HEK293 (cell line): Measurements from ENCODE around the gene SCGB3A2.
"Not testable (repeated sequence)": the region's sequence is repeated elsewhere in the genome, so short reads cannot be mapped to it uniquely, and the experiment has no call there.

ENCODE experiments used
- CTCF ChIA-PET: fragments of 350-600 bp; formaldehyde crosslinking; extraction: SDS; loops from one replicate; lab custom pipeline; 2021; ENCODE audit warnings: antibody characterized with exemption; lab: Yijun Ruan, JAX
- POLR2A ChIA-PET: fragments of 300-600 bp; formaldehyde crosslinking; extraction: SDS; loops from one replicate; lab custom pipeline; 2020; ENCODE audit warnings: antibody characterized with exemption, inconsistent platforms; lab: Yijun Ruan, JAX
- H3K27ac ChIP-seq: fragments of 200-500 bp; sonication (Bioruptor generic); 2 replicates; pipeline ENCODE4 v1.5.1; 2014; ENCODE audit warnings: low read depth, low read length, control low read depth, inconsistent platforms; ENCODE audit errors: extremely low read depth
- H3K36me3 ChIP-seq, 2 experiments: fragments of 200-500 bp in 1 of 2; sonication (Bioruptor generic) in 1 of 2; 1 replicate in 1 of 2; 2 replicates in 1 of 2; pipeline ENCODE4 v1.5.1; 2014 to 2017; ENCODE audit warnings: inconsistent platforms in 2 of 2, low read length in 2 of 2; ENCODE audit not compliant: control insufficient read depth in 2 of 2, insufficient read depth in 1 of 2
- H3K4me1 ChIP-seq: fragments of 200-500 bp; sonication (Bioruptor generic); 2 replicates; pipeline ENCODE4 v1.5.1; 2014; ENCODE audit warnings: mild to moderate bottlenecking, low read length, inconsistent platforms; ENCODE audit not compliant: control insufficient read depth, insufficient read depth
- H3K4me3 ChIP-seq: 2 replicates; pipeline ENCODE4 v1.5.1; 2011; ENCODE audit warnings: low read depth, mild to moderate bottlenecking, control low read depth, low read length, moderate library complexity
- H3K9me3 ChIP-seq: fragments of 200-500 bp; sonication (Bioruptor generic); 2 replicates; pipeline ENCODE4 v1.5.1; 2014; ENCODE audit warnings: low read depth, low read length, inconsistent platforms; ENCODE audit not compliant: control insufficient read depth, insufficient read depth
- ATF2 ChIP-seq: fragments of 450-650 bp; formaldehyde crosslinking; IDR thresholded peaks from 2 replicates; pipeline ENCODE4 v1.5.1; 2016; ENCODE audit warnings: missing biosample characterization, missing genetic modification characterization, low read depth
- ELK4 ChIP-seq: IDR thresholded peaks from 2 replicates; pipeline ENCODE4 v1.6.1; 2011; ENCODE audit warnings: mild to moderate bottlenecking, low read depth, low read length, borderline replicate concordance
- INSM2 ChIP-seq: fragments of 450-650 bp; formaldehyde crosslinking; IDR thresholded peaks from 2 replicates; pipeline ENCODE4 v1.5.1; 2016; ENCODE audit warnings: missing biosample characterization, missing genetic modification characterization
- PRDM4 ChIP-seq: fragments of 450-650 bp; formaldehyde crosslinking; IDR thresholded peaks from 2 replicates; pipeline ENCODE4 v1.5.1; 2017; ENCODE audit warnings: missing biosample characterization, missing genetic modification characterization
- ZBTB44 ChIP-seq: fragments of 450-650 bp; IDR thresholded peaks from 2 replicates; pipeline ENCODE4 v1.5.1; 2018; ENCODE audit warnings: missing biosample characterization, mild to moderate bottlenecking, missing genetic modification characterization
- ZEB2 ChIP-seq: fragments of 450-650 bp; formaldehyde crosslinking; IDR thresholded peaks from 2 replicates; pipeline ENCODE4 v1.5.1; 2016; ENCODE audit warnings: missing biosample characterization, missing genetic modification characterization
- ZNF521 ChIP-seq: fragments of 450-650 bp; formaldehyde crosslinking; IDR thresholded peaks from 2 replicates; pipeline ENCODE4 v1.5.1; 2017; ENCODE audit warnings: missing biosample characterization, mild to moderate bottlenecking, missing genetic modification characterization
- ZNF561 ChIP-seq: fragments of 450-650 bp; IDR thresholded peaks from 2 replicates; pipeline ENCODE4 v1.5.1; 2018; ENCODE audit warnings: missing biosample characterization, missing genetic modification characterization, borderline replicate concordance
- ZNF639 ChIP-seq: fragments of 450-650 bp; formaldehyde crosslinking; IDR thresholded peaks from 2 replicates; pipeline ENCODE4 v1.5.1; 2016; ENCODE audit warnings: missing biosample characterization, missing genetic modification characterization
- ZNF658 ChIP-seq: fragments of 450-650 bp; formaldehyde crosslinking; IDR thresholded peaks from 2 replicates; pipeline ENCODE4; 2016; ENCODE audit warnings: missing biosample characterization, missing genetic modification characterization
- ZNF664 ChIP-seq: fragments of 450-650 bp; formaldehyde crosslinking; IDR thresholded peaks from 2 replicates; pipeline ENCODE4 v1.5.1; 2016; ENCODE audit warnings: missing biosample characterization, missing genetic modification characterization
- ZSCAN16 ChIP-seq: fragments of 450-650 bp; formaldehyde crosslinking; IDR thresholded peaks from 2 replicates; pipeline ENCODE4 v1.5.1; 2016; ENCODE audit warnings: missing biosample characterization, missing genetic modification characterization

The SCGB3A2 gene

GRCh38 chr5:147869112-147869511 is 9.4 kb upstream of the SCGB3A2 start:
- Histone ChIP-seq H3K27ac (no peak overlapping the region), H3K9me3 (no peaks in the 10 kb centered on the region), H3K4me3 (no peak overlapping the region), H3K4me1 (no peaks in the 10 kb centered on the region), H3K36me3 (no peaks in the 10 kb centered on the region)
- ChIA-PET CTCF (interaction anchor here (0.6 to 0.9 kb wide), 3 partner anchors 10 to 249 kb away, joined by 3 to 5 read pairs (median 3); no protein-coding TSS in a partner anchor), POLR2A (no interaction called here)
- TF ChIP-seq ZSCAN16 (tag by site-specific recombination) = no peak
- TF ChIP-seq ZNF521 (tag by site-specific recombination) = no peak
- TF ChIP-seq PRDM4 (tag by site-specific recombination) = no peak
- TF ChIP-seq ZNF639 = no peak
- no peak for TF ChIP-seq ZEB2
- TF ChIP-seq ZNF561 (tag by site-specific recombination) = no peak
- no peak for TF ChIP-seq ZNF664 (tag by site-specific recombination)
- TF ChIP-seq ELK4 = no peak
- TF ChIP-seq ZBTB44 (tag by site-specific recombination) = no peak
- no peak for TF ChIP-seq INSM2
- TF ChIP-seq ZNF658 (tag by site-specific recombination) = no peak
- no peak for TF ChIP-seq ATF2

- POLR2A ChIA-PET, H3K4me3 ChIP-seq, H3K36me3 ChIP-seq, H3K9me3 ChIP-seq, H3K27ac ChIP-seq, H3K4me1 ChIP-seq: not testable (repeated sequence)
- CTCF ChIA-PET = interaction anchor here (0.6 to 0.9 kb wide), 2 partner anchors 11 to 12 kb away, joined by 3 to 5 read pairs; no protein-coding TSS in a partner anchor
Measured at GRCh38 chr5:147869892-147870291, 8.6 kb upstream of the SCGB3A2 start.

GRCh38 chr5:147871980-147872549 is 6.4 kb upstream of the SCGB3A2 start:
- H3K27ac ChIP-seq, H3K36me3 ChIP-seq, H3K9me3 ChIP-seq, H3K4me3 ChIP-seq, H3K4me1 ChIP-seq, POLR2A ChIA-PET: not testable (repeated sequence)
- CTCF ChIA-PET = interaction anchor here (0.6 kb wide), 1 partner anchor 61 kb away, joined by 3 read pairs; no protein-coding TSS in a partner anchor

- H3K36me3 ChIP-seq, CTCF ChIA-PET, POLR2A ChIA-PET, H3K4me1 ChIP-seq, H3K9me3 ChIP-seq, H3K27ac ChIP-seq, H3K4me3 ChIP-seq: not testable (repeated sequence)
Measured at GRCh38 chr5:147872744-147873435, 5.6 kb upstream of the SCGB3A2 start.

GRCh38 chr5:147874118-147874875 is 4.2 kb upstream of the SCGB3A2 start:
- H3K36me3 ChIP-seq, H3K9me3 ChIP-seq, CTCF ChIA-PET, H3K4me1 ChIP-seq, H3K27ac ChIP-seq, H3K4me3 ChIP-seq, POLR2A ChIA-PET: not testable (repeated sequence)
